Iris pigment epithelial cell (primary cell): ENCODE measurements around the gene EPHB6.

ENCODE experiments used
- DNase-seq: peaks from one replicate; pipeline ENCODE4 v3.0.0-alpha.2; 2011; ENCODE audit warnings: low read depth

The EPHB6 gene

DNA sequence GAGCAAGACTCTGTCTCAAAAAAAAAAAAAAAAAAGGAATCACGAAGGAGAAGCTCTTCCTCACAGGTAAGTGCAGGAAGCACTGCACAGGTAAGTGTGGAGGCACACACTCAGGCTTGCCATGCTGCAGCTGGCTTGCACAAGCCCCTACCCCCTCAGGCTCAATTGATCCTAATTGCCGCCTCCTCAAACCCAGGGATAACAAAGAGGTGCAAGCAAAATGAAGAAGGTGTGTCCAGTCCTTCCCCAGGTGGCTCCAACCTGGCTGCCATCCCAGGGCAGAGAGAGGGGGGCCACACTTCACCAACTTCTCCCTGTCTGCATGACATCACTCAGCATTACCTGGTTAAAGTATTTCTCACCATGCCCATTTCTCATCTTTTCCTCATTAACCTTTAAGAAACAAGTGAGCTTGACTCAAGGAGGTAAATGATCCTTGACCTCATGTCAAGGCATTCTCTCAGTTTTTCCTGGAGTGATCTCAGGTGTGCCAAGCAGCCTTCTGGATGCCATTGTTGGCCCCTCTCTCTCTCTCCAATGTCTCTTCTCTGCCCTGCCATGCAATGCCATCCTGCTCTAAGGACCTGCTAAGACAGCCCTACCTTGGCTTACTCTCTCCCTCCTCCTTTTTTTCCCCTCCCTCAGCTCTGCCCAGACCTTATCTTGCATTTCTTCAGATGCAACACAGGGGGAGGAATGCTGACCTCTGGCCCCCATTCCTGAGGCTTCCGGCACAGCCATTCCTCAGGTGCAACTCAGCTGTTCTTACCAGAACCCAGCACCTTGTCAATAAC, 43.7 kb downstream of the EPHB6 start:
- no peak for DNase-seq

DNA sequence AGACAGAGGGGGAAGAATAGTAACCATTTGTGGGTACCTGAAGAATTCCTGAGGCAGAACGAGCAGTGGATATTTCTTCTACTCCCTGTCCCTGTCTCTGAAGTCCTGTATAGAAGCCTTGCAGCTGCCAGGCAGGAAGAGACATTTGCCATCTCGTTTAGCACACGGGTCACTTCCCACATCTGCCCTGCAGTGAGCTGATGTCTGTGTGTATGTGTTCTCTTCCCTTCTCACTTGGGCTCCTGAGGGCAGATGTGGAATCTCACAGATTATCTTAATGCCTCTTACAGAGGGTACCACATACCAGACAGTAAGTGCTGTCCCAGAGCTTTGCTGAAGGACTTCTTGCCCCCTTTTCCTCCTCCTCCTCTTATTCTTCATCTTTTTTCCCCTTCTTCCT, 44.8 kb downstream of the EPHB6 start:
- DNase-seq, result no peak

DNA sequence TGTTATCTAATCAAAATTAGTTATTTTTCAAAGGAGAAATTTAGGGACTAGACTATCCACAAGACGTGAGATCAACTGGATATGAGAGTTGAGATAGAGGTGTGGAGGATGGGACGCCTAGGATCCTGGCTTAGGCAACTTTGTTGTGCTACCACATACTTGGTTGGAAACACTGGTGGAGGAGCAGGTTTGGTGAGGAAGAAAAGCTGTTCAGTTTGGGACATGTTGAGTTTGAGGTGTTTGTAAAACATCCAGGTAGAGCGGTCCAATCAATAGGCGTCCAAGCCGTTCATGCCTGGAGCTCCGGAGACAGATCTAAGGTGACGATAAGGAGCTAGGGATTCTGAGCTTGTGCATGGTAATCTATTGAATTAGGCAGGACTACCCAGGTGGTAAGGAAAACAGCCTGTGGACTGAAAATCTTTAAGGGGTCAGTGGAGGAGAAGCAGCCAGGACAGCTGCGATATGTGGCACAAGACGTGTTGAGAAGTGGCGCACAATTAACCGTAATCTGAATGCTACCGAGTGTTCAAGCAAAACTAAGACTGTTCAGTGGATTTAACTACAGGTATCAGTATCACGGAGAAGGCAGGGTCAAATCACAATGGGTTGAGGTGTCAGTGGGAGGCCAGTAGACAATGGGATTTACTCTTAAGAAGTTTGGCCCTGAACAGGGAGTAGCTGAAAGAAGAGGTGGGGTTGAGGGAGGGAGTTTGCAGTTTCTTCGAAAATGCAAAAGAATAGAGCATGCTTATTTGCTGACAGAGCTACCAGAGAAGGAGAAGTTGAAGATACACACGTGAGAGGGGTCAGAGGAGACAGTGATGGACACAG, 46.8 kb downstream of the EPHB6 start:
- no peak for DNase-seq

DNA sequence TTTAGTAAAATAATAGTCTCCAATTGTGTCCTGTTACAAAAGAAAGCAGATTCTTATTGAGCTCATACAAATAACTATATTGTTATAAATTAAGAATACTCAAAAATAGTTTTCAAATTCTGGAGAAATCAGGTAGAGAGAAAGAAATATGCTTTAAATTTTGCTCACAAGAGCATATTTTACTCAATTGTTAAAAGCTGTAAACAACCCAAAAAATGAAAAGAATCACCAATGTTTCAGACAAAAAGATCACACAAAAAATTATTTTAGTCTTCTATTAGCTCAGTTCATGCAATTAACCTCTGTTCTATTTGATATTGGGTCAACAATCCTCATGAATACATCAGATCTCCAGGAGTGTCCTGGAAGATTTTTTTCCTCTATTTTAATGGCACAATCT, 49.3 kb downstream of the EPHB6 start:
- DNase-seq, result no peak

GRCh38 chr7:142905759-142906158, 50.9 kb downstream of the EPHB6 start:
- no peak for DNase-seq

- DNase-seq, result no peak
Observed at GRCh38 chr7:142906643-142907042, 51.8 kb downstream of the EPHB6 start.

DNA sequence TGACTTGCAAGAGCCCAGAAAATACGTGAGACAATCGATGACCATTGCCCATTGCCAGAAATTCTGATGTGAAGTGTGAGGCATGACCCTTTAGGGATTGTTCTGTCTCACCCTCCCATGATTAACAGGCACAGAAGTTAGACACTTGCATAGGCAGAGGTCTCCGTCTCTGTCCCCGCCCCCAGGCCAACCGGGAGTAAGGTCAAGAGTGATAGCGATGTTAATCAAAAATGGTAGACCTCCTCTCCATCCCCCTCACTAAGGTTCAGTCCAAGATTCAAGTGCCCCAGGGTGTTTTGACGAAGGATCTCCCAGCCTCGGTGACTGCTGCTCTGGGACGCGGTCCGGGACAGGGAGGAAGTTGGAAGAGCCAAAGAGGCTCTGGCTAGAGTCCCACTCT, 53.4 kb downstream of the EPHB6 start:
- no peak for DNase-seq

DNA sequence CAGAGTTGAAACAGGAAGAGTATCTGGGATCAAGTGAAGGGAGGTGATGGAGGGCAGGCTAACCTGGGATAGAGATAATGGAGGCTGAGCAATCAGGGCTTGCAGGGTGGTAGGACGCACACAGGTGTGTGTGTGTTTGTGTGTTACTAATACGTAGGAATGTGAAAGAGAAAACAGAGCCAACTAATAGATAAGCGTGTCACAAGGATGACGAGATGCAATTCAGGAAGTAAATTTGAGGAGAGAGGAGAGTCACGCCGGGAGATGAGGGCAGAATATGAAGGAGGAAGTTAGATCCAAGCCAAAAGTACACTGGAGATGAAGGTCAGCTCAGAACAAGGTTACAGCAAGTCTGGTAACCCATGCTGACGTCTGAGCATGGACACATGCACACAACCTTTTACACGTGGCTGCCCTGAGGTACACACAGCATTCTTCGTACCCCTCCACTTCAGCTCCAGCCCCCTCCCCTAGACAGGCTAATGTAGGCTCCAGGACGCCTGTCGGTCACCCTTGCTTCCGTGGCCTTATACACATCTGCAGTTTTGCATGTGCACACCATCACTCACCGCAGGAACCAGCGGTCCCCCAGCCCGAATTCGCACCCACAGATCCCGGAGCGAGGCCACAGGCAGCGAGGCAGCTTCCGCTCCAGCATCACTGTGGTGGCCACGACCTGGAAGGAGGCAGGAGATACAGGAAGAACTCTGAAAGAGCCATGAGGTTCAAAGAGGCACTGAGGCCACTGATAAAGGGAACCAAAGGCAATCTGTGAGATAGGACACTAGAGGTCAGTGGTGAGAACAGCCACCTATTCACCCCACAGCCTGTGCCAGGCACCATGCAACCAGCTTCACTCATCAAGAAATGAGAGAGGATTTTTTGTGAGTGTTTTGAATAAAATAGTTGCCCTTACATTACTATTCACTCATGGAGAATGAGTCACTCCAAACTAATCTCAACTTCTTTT, 54.3 kb downstream of the EPHB6 start:
- DNase-seq, result peak; percentile 3

DNA sequence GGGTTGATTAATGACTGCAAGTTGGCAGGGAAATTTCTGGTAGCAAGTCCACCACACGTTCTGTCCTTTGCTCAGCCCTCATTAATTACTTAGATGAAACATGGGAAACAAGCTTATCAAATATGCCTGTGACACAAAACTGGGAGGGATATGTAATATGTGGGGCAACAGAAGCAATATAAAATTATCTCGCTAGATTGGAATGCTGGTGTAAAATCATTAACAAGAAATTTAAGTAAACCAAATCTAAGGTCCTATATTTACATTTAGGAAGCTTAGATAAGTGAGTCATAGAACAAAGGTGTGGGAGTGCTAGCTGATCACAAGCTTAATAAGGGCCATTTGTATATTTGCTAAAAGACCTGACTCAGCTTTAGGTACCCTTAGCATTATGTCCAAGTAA, 55.2 kb downstream of the EPHB6 start:
- peak; percentile 1 for DNase-seq

DNA sequence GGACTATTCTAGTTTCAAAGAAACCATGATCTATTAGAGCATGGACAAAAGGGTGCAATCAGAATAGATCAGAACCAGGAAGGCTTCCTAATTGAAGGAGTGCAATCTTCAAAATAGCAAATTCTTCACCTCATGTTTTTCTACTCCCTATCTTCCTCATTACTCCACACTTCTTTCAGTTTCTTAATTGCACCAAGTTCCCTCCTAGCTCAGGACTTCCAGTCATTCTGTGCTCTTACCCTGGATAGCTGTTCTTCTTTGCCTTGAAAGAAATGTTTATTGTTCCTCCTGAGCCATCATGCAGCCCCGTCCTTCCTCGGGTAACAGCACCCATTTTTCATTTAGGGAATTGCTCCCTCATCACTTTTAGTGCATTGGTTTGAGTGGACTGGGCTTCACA, 55.6 kb downstream of the EPHB6 start:
- DNase-seq, result no peak

- peak; percentile 1 for DNase-seq
Observed at GRCh38 chr7:142913051-142913450, 58.2 kb downstream of the EPHB6 start.

DNA sequence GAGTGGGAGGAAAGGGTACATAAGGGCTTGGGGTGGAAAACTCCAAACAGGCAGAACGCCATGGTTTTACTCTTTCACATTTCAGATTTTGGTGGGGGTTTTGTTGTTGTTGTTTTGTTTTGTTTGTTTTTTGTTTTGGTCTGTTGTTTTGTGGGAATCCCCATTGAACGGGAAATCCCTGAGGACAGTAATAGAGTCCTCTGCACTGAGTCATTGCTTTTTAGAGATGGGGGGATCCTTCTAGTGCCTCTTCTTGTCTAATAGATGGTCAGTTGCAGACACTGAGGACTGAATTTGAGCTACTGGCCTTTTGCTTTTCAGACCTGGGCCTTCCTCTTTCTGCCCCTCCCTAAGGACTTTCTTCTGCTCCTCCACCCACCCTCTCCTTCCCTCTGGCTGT, 58.7 kb downstream of the EPHB6 start:
- DNase-seq, result no peak

- DNase-seq, result no peak
Observed at GRCh38 chr7:142914121-142914520, 59.2 kb downstream of the EPHB6 start.

DNA sequence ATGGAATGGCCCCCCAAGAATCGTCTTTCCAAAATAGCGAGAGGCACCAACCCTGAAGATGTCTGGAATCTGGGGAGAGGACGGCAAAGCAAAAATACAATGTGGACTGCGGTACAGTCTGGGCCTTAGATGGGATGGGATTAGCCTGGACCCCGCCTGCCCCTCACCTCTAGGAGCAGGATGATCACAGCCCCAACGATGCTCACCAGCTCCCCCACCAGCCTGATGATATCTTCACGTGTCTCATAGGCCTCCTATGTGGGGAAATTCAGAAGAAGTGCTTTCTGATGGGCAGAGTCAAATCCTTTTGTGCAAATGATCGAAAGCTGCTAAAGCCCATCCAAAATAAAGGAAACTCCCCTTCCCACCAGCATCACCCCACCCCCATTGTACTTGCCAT, 60.4 kb downstream of the EPHB6 start:
- no peak for DNase-seq

GRCh38 chr7:142916508-142916907, 61.6 kb downstream of the EPHB6 start:
- DNase-seq, result no peak

DNA sequence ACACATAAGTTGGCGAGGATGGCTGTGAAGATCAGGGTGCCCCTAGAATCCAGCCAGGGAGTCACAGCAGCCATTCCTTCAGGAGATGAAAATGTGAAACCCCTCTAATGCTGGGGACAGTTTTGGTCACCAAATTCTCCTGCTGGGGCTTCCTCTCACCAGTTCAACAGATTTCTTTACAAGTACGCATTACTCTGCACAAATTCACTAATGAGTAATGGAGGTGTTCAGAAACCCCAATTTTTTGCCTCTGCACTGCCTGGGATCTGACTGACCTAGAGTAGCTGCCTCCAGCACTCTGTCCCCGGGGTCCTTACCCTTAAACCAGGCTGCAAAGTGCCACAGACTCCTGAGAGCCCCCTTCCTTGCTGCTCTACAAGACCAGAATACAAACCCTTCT, 62.6 kb downstream of the EPHB6 start:
- no peak for DNase-seq

GRCh38 chr7:142918901-142919300, 64.0 kb downstream of the EPHB6 start:
- no peak for DNase-seq

- DNase-seq, result no peak
Observed at GRCh38 chr7:142919656-142920055, 64.8 kb downstream of the EPHB6 start.
